Right forelimb (tissue), 1 donor: ENCODE results near the gene ALAS1.
A peak's percentile ranks its signal among the peaks of the same experiment; 100 is the strongest.

ENCODE experiments used
- DNase-seq: peaks from one replicate; pipeline ENCODE4 v3.0.0-alpha.2; 2018

ALAS1 gene

DNA sequence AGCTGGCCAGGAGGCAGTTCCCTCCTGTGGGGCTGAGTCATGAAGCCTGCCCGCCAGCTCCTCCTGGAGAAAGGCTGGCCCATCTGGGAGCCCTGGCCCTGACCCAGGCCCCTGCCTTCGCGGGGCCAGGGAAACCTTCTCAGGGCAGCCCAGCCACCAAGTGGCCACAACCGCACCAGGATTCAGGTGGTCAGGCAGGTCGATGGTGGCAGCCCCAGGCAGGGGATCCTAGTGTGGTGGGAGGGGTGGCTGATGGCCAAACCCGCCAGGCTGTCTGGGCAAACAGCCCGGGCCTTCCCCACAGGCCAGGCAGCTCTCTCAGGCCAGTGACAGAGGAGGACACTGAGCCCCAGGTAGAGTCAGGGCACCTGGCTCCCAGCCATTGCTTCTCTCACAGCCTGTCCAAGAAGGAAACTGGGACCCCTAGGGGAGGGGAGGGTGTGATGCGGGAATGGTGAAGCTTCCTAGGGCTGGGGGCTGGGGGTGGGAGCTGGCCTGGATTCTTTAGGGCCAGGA, 39.8 kb downstream of the ALAS1 start:
- no peak for DNase-seq

DNA sequence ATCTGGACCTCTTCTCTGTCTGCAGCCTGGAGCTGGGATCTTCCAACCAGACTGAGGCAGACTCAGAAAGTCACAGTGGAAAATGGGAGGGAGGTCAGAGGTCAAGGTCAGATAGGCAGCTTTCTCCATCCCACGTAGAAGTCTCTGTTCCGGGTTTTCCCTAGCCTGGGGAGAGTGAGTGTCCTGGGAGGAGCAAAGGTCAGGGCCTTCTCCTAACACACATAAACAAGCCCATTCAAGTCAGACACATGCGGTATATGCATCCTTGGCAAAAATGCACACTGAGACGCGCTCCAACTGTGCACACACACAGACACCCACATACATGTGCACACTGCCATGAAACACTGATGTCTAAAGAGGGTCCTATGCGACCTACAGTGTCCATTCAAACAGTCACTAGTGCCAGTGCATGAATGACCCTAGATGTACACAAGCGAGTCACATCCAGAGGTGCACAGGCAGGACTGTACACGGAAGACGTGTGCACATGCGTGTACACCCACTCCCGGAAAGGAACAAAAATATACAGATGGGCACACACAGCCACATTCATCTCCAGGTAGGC, 40.3 kb downstream of the ALAS1 start:
- DNase-seq: no peak

DNA sequence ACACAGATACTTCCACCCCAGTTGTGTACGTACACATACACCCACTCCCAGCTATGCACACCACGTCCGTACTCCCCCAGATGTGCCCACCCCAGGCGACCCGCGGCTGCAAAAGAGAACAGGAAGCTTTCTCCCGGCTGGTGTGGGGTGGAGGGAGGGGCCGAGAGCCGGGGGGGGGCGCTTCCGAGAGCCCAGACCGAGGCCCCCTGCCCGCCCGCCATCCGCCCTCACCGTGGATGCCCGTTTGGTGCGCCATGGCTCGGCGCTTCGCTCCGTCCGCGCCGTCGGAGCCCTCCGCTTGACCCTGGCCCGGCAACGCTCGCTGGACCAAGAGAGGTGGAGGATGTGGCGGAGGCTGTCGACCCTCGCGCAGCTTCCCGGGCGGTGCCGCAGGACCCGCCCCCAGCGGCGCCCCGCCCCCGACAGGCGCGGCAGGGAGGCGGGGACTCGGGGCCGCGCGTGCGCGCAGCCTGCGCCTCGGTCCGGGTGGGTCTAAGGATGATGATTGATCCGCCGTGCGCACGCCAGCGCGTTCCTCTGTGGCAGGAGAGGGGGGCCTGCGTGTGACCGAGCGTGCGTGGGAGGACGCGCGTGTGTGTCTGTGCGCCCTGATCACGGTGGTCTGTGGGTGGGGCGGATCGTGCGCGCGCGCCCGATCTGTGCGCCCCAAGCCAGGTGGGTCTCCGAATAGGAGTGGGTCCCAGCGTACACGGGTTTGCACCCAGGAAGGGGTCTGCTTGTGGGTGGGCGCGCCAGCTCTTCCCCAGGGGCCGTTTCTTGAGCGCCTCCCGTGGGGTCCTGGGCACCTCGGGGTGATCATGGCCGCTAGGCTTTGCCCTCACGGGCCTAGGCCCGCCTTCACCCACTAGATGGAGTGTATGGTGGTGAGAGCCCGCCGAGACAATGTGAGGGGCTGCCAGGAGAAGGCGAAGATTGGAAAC, 41.1 kb downstream of the ALAS1 start, which contains the start of gene TWF2:
Gene TWF2, minus strand, starts transcription at position 398 of the 941 bp plus-strand sequence. Its CDS starts 142 bp downstream, at position 256.
- DNase-seq: peak; percentile 89

DNA sequence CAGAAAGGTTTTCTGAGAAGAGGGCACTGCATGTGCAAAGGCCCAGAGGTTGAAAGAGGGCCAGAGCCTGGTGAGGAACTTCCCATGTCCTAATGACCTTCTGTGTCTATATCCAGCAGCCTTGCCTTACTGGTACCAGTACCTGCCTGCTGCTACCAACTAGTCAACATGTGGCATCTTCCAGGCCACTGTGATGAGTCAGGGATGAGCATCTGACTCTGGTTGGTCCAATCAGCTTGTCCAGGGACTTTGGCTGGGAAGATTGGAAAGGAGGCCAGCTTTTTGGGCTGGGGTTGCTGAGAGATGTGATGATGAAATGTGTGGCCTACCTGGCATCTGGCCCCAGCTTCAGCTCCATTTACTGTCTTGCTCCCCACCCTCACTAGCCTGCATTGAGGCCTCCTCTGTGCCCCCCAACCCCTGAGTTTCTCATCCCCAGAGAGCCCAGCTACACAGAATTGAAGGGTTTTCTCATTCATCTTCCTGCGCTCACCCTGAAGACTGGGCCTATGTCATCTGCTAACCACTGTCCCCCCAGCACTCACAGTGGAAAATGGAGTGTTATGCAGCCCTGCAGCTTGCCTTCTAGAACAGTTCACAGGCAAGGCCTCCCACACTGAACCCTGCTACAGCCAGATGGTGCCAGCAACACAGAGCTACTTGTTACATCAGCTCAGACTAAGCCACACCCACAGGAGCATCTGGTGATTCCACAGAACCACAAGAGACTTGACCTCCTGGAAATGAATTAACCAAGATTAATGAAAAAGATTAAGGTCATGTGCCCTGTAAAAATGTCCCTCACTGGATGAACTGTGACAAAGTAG, 42.3 kb downstream of the ALAS1 start:
- no peak for DNase-seq

DNA sequence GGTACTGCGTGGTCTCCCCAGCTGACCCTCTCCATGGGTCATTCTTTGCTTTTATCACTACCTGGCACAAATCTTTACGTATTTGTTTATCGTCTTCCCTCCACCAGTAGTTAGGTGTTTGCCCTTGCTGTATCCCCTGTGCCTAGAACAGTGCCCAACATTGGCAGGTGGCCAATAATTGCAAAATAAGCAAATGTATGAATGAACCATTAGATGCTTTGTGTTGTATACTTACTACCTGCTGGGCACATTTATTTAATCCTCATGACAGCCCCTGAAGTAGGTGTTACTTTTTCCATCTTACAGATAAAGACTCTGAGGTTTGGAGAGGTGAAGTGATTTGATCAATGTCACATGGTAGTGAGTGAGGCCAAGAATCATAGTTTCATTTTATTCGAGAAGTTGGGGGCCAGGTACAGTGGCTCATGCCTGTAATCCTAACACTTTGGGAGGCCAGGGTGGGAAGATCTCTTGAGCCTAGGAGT, 43.0 kb downstream of the ALAS1 start:
- DNase-seq: peak; percentile 18

DNA sequence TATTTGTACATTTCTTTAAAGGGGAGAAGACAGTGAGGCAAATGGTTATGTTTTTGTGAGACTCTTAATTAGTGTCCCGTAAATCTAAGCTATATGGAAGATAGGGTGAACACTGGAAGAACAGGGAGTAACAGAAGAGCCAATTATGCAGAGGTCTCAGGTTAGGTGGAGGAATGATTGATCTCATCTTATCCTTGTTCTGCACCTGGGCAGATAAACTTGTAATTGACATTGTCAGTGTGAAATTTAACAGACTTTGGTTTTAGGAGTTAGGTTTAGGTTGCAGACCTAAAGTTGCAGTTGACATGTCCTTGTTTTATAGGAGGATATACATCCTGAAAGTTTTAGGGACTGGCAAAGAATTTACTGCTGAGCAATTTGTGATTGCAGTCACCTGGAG, 44.1 kb downstream of the ALAS1 start:
- DNase-seq: no peak

DNA sequence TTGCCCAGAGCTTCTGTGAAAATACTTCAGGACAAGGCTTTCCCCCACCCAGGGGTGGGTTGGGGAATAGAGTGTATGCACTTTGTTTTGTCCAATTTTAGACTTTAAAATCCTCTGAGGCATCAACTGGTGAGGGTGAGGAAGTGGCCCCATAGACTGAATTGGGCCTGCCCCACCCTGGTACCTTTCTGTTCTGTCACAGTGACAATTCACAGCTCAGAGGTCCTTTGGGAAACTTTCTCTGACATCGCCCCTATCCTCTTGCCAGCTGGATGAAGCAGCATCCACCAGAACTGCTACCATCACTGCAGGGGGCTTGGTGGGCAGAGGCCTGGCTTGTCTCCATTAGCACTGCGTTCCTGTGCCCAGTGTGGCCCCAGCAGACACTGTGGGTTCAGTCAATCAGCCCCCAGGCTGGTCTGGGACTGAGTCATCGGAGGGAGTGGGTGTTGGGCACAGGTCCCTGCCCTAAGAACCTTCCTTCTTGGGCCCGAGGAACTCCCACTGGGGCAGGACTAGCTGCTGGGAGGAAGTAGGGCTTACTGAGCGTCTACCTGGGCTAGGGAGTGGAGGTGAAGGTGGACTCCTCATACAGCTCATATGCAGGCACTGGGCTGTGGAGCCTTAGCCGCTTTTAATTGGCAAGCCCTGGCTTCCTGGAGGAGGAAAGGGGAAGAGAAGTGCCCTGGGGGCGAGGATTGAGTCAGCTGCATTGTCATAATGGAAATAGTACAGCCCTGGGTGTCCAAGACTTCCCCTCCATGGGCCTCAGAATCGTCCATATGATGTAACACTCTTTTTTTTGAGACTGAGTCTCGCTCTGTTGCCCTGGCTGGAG, 46.0 kb downstream of the ALAS1 start:
- DNase-seq: peak; percentile 39

DNA sequence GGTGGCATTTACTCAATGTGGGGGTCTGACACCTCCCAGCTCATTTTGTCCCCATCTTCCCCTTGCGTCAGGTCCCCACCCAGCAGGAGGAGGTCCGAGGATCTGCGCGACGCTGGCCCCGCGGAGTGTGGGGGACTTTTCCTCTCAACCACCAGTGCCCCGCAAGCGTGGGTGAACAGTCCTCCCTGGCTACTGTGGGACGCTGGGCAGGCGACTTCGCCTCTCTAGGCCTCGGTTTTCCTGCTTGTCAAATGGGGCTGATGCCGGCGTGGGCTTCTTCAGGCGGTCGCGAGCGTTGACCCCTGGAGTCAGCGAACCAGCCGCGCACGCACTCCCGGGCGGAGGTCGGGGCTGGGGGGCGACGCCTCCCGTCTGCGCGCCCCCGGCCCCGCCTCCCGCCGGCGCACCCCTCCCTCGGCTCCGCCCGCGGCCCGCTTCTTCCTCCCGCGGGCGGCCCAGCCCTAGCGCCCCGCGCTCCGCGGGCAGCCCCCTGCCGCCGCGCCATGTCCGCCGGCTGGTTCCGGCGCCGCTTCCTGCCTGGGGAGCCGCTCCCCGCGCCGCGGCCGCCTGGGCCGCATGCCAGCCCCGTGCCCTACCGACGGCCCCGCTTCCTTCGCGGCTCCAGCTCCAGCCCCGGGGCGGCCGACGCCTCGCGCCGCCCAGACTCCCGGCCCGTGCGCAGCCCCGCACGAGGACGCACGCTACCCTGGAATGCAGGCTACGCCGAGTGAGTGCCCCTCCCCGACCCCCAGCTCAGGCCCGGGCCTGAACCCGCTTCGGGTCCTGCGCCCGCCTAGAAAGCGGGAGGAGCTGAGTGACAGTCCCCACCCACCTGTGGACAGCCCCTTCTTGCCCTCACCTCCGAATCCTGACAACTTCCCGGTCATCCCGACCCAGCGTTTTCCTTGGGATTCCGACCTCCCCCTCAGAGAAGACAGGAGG, 47.6 kb downstream of the ALAS1 start, which contains the start of gene PPM1M:
Gene PPM1M, plus strand, starts transcription at position 438 of the 942 bp plus-strand sequence. Its CDS starts 66 bp downstream, at position 504.
- peak; percentile 72 for DNase-seq

DNA sequence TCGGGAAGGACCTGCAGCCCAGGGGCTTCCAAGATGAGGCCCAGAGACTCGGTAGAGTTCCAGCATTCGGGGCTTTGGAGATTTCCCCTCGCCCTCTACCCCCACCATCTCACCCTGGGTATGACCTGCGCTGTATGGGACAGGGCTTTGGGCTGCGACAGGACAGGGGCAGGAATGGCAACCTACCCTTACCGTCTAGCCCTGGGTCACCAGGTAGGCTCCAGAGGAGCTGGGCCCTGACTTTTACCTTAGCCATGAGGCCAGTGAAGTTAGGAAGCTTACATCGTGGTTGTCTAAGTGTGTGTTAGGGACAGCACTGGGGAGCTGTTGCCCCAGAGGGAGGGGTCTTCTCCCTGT, 48.3 kb downstream of the ALAS1 start:
- DNase-seq: no peak

DNA sequence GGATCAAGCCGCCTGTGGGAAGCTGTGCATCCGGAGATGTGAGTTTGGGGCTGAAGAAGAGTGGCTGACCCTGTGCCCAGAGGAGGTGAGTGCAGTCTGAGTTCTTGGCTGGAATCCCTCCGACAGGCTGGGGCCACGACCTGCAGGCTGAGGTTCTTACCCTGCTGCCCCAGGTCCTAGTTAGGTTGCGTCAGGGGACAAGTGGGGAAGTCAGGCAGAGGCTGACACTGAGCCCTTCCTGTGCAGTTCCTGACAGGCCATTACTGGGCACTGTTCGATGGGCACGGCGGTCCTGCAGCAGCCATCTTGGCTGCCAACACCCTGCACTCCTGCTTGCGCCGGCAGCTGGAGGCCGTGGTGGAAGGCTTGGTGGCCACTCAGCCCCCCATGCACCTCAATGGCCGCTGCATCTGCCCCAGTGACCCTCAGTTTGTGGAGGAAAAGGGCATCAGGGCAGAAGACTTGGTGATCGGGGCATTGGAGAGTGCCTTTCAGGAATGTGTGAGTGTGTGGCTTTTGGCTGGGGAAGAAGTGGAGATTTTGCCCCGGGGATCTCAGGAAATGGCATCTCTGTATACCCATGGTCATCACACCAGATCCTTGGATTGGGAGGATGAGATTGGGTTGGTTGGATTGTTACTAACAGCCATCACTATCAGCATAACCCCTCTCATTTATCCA, 48.9 kb downstream of the ALAS1 start:
- DNase-seq: peak; percentile 41

DNA sequence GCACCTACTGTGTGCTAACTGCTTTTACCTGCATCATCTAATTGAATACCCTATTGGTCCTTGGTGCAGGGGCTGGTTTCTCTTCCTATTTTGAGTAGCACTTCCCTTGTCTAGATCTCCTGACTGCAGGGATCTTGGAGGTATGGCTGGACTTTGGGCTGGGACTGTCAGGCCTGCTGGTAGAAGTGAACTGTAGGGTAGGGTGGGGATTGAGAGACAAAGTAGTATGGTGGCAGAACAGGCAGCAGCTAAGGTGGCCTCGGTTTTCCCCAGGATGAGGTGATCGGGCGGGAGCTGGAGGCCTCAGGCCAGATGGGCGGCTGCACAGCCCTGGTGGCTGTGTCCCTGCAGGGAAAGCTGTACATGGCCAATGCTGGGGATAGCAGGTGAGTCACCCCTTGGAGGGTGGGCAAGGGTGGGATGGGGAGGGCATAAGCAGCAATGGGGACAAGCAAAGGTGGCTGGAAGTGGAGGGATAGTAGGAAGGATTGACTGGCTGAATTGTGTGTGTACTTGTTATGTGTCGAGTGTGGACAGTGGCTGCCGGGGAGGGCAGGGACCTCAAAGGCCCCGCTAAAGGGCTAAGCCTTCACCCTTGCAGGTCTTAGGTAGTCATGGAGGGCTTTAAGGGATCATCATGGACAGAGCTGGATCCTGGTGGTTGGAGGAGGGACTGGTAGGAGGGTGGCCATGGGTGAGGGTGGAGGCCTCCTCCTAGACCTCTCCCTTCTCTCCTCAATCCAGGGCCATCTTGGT, 49.6 kb downstream of the ALAS1 start:
- no peak for DNase-seq

DNA sequence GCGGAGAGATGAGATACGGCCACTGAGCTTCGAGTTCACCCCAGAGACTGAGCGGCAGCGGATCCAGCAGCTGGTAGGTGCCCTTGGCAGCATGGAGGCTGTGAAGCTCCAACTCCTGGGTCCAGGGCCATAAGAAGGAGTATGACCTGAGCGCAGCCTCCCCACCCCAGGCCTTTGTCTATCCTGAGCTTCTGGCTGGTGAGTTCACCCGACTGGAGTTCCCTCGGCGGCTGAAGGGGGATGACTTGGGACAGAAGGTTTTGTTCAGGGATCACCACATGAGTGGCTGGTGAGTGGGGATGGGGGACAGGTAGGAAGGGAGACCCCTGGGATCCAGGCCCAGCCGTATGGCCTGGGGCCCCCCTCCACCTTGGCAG, 50.2 kb downstream of the ALAS1 start:
- DNase-seq: no peak

DNA sequence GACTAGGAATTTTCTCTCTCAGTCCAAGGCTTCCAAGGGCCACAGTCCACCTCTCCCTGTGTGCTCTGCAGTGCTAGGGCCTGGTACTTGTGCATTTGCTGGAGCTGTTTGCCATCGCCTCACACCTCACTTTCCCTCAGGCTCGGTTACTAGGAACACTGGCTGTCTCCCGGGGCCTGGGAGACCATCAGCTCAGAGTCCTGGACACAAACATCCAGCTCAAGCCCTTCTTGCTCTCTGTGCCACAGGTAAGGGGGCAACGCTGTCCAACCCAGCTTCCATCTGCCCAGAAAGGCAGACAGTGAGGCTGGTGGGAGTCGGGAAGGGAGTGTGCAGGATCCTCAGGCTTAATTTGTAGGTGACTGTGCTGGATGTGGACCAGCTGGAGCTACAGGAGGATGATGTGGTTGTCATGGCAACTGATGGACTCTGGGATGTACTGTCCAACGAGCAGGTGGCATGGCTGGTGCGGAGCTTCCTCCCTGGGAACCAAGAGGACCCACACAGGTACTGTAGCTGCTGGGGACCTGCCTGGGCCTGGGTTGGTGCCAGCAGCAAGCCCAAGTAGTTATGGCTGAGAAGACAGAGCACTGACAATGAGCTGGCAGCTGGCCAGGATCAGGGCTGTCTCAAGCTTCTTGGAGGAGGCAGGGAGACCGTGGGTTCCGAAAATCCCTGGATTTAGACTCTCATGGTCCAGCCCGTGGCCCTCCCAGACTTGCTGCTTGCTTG, 51.0 kb downstream of the ALAS1 start:
- no peak for DNase-seq

DNA sequence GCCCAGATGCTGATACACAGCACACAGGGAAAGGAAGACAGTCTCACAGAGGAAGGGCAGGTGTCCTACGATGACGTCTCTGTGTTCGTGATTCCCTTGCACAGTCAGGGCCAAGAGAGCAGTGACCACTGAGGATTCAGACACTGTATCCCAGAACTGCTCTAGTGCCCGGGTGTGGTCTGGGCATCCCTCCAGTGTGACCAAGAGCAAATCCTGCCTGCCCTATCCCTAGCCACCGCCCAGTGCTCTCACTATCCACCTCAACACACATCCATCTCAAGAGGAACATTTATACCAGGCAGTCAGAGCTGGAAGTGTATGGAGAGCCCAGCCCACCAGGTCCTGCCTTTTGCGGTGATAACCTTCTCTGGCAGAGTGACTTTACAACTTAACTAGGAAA, 51.7 kb downstream of the ALAS1 start:
- no peak for DNase-seq

DNA sequence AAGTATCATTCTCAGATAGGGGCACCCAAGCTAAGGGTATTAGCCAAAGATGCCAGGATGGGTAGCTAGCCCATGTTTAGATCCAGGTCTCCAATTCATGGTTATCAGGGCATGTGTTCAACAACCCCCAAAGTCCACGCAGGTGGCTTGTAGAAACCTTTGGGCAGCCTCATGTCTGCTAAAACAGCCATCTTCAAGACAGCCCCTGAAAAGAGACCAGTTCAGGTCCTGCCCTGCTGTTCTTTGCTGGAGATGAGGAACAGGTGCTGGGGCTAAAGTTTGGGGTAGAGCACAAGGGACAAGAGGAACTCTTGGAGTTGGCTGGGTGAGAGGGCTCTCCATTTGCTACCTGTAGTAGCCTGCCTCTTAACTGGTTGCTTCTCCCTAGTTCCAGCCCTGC, 52.2 kb downstream of the ALAS1 start:
- DNase-seq: no peak

DNA sequence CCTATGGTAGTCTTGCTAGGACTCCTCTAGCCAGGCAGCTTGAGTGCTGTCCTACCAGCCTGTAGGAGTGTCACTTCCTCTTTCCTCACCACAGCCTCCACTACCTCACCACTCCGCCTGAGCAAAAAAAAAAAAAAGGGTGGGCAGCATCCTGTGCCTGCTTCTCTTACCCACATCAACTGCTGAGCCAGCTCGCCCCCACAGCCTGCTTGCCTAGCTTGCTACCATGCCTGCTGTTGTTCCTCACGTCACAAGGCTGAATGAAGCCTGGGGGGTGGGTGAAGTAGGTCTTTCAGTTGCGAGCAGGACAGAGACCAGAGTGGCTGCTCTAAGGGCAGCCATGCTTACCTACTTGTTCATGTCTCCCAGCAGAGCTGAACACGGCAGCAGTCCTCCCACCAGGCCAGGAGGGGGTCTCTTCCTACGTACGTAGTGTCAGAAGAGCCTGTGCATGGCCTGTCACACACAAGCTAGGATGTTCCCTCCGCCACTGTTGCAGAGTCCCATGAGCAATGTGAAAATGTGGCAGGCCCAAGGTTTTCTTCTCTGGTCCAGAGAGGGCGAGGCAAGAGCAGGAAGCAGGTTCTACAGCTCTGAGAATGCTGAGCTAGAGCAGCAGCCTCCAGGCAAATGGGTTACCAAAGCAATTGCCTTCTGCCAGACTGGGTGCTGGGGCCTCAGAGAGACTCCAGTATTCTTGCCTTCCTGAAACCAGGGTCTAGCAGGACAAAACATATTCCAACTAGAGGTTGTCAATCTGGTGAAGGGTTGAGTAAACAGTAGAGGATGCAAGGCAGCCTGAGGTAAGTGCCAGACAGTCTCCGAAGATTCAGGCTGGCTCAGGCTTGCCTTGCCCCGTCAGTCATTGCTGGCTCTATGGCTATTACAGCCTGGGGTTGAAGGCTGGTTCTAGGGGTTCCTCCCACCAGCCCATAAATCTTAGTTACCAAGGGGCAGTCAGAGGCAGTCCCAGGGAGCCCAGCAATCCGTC, 55.6 kb downstream of the ALAS1 start:
- no peak for DNase-seq

DNA sequence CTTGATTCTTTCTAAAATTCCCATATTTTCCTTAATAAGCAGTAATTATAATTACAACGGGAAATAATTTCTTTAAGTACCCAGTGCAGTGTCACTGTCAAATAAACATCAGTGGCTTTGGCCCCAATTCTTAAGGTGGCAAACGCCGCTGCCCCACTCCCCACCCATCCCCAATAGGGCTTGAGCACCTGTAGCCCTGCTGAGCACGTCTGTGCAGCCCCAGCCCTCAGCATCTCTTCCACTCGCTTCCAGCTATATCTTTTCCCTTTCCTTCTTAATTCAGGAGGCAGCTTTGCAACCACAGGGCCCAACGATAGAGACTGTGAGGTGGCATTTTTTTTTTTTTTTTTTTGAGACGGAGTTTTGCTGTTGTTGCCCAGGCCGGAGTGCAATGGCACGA, 56.6 kb downstream of the ALAS1 start:
- DNase-seq: no peak
